Right atrium auricular region (tissue), 2 donors: ENCODE results near the gene C22orf42. TPM values are rescaled to one million over a fixed set of nuclear protein-coding genes. Genes with fewer than 3 reads are reported as not detected.
"Not testable (repeated sequence)": the region's sequence is repeated elsewhere in the genome, so short reads cannot be mapped to it uniquely, and the experiment has no call there.

ENCODE experiments used
- DNase-seq: peaks from one replicate; pipeline ENCODE4 v3.0.0-alpha.2; 2019; ENCODE audit warnings: low spot score
- H3K27ac ChIP-seq, 2 donors: fragments of 200-600 bp; sonication (generic); 1 replicate in 1 of 2; 2 replicates in 1 of 2; pipeline ENCODE4 v1.5.1; 2016 to 2019
- H3K27me3 ChIP-seq, 2 donors: fragments of 200-600 bp; sonication (generic); one replicate each; pipeline versions ENCODE4 v1.5.1 to v1.6.0; 2017 to 2019
- H3K36me3 ChIP-seq: fragments of 200-600 bp; sonication (generic); one replicate; pipeline ENCODE4 v1.5.1; 2016
- H3K4me1 ChIP-seq, 2 donors: fragments of 200-600 bp; sonication (generic); one replicate each; pipeline versions ENCODE4 v1.5.1 to v1.6.0; 2017 to 2019
- H3K4me3 ChIP-seq, 2 donors: fragments of 200-600 bp; sonication (generic); 1 replicate in 1 of 2; 2 replicates in 1 of 2; pipeline ENCODE4 v1.5.1; 2017 to 2019; ENCODE audit warnings: mild to moderate bottlenecking in 1 of 2, moderate library complexity in 1 of 2
- H3K9me3 ChIP-seq, 2 donors: fragments of 200-600 bp; sonication (generic); one replicate each; pipeline ENCODE4 v1.5.1; 2019
- CTCF ChIP-seq, 2 donors: fragments of 200-600 bp; sonication (generic); IDR thresholded peaks; one replicate each; pipeline ENCODE4 v1.5.1; 2019; ENCODE audit warnings: antibody characterized with exemption in 2 of 2
- total RNA-seq, 2 donors: library from RNA; depleted of rRNA; stranded (reverse); fragments of >200 nt; gene quantifications; one replicate each; pipeline ENCODE4 v1.1.0, GENCODE V29; 2016

Gene C22orf42
- total RNA-seq, 2 donors from 2014 or later = not detected

GRCh38 chr22:32144496-32145274, 14.4 kb downstream of the C22orf42 start:
- H3K36me3 ChIP-seq = no peaks in the 10 kb centered on the region
- no peak for TF ChIP-seq CTCF (IDR thresholded peaks at IDR 0.05)
- no peak overlapping the region for H3K4me3 ChIP-seq
- no peak overlapping the region for H3K27ac ChIP-seq
- H3K4me1 ChIP-seq = no peaks in the 10 kb centered on the region
- H3K9me3 ChIP-seq = no peaks in the 10 kb centered on the region
- no peaks in the 10 kb centered on the region for H3K27me3 ChIP-seq
- no peak for DNase-seq

- DNase-seq = no peak
- no peak overlapping the region for H3K4me3 ChIP-seq
- no peak for TF ChIP-seq CTCF (IDR thresholded peaks at IDR 0.05)
Observed at GRCh38 chr22:32142600-32142999, 16.5 kb downstream of the C22orf42 start.

GRCh38 chr22:32140688-32141087, 18.4 kb downstream of the C22orf42 start:
- not testable (repeated sequence) for H3K27me3 ChIP-seq, H3K9me3 ChIP-seq, DNase-seq, H3K36me3 ChIP-seq, H3K4me1 ChIP-seq, H3K4me3 ChIP-seq, H3K27ac ChIP-seq
- TF ChIP-seq CTCF (IDR thresholded peaks at IDR 0.05) = peak in 1 of 2 donors; percentile 31

More at GRCh38 chr22:32142600-32142999, 16.5 kb downstream of the C22orf42 start:
- Histone ChIP-seq H3K9me3 (no peaks in the 10 kb centered on the region), H3K27ac (no peak overlapping the region), H3K36me3 (no peaks in the 10 kb centered on the region), H3K27me3 (no peaks in the 10 kb centered on the region), H3K4me1 (no peaks in the 10 kb centered on the region)

GRCh38 chr22:32138576-32138975, 20.5 kb downstream of the C22orf42 start:
- H3K27me3 ChIP-seq, H3K4me3 ChIP-seq, H3K9me3 ChIP-seq, H3K36me3 ChIP-seq, DNase-seq, H3K4me1 ChIP-seq: not testable (repeated sequence)
- peak overlapping the region in 1 of 2 donors; percentile 19 for H3K27ac ChIP-seq

GRCh38 chr22:32137731-32138324, 21.3 kb downstream of the C22orf42 start:
- not testable (repeated sequence) for DNase-seq, H3K4me1 ChIP-seq, H3K27me3 ChIP-seq, H3K9me3 ChIP-seq, H3K36me3 ChIP-seq
- peak overlapping the region; percentile 16 to 19 for H3K27ac ChIP-seq
- H3K4me3 ChIP-seq = peak overlapping the region; percentile 20 to 36

- H3K4me3 ChIP-seq, H3K27ac ChIP-seq, H3K36me3 ChIP-seq, H3K9me3 ChIP-seq, H3K4me1 ChIP-seq, DNase-seq, H3K27me3 ChIP-seq: not testable (repeated sequence)
Observed at GRCh38 chr22:32136881-32137280, 22.2 kb downstream of the C22orf42 start.

GRCh38 chr22:32135958-32136357, 23.1 kb downstream of the C22orf42 start:
- DNase-seq, H3K9me3 ChIP-seq, H3K27ac ChIP-seq: not testable (repeated sequence)

GRCh38 chr22:32134796-32135195, 24.3 kb downstream of the C22orf42 start:
- H3K27me3 ChIP-seq, H3K4me1 ChIP-seq, H3K36me3 ChIP-seq, H3K9me3 ChIP-seq, DNase-seq, H3K4me3 ChIP-seq, H3K27ac ChIP-seq: not testable (repeated sequence)

More at GRCh38 chr22:32135958-32136357, 23.1 kb downstream of the C22orf42 start:
- H3K27me3 ChIP-seq, H3K4me3 ChIP-seq, H3K36me3 ChIP-seq, H3K4me1 ChIP-seq: not testable (repeated sequence)
